Ovary (tissue), 9 donors: Measurements from ENCODE around the gene KCNIP4. TPM values are rescaled to one million over a fixed set of nuclear protein-coding genes. Genes with fewer than 3 reads are reported as not detected.

Source experiments
- DNase-seq, 5 donors: peaks; one replicate each; pipeline ENCODE4 v3.0.0-alpha.2; 2019 to 2020
- H3K27ac ChIP-seq, 2 donors: fragments of 200-600 bp; one replicate each; pipeline versions ENCODE4 v1.5.1 to v1.8.0; 2019 to 2022
- H3K27me3 ChIP-seq: fragments of 200-600 bp; one replicate; pipeline ENCODE4 v1.8.0; 2022
- H3K36me3 ChIP-seq: fragments of 200-600 bp; sonication (generic); one replicate; pipeline ENCODE4 v1.5.1; 2019
- H3K4me1 ChIP-seq: one replicate; pipeline ENCODE4 v1.8.1; 2013; ENCODE audit warnings: mild to moderate bottlenecking, moderate library complexity; ENCODE audit not compliant: insufficient read depth
- H3K4me3 ChIP-seq: fragments of 200-600 bp; sonication (generic); one replicate; pipeline ENCODE4 v1.5.1; 2017
- H3K9me3 ChIP-seq, 2 donors: fragments of 200-600 bp in 1 of 2; sonication (generic) in 1 of 2; one replicate each; pipeline versions ENCODE4 v1.5.1 to v1.8.1; 2013 to 2019; ENCODE audit warnings: mild to moderate bottlenecking in 1 of 2, moderate library complexity in 1 of 2
- CTCF ChIP-seq, 3 donors: fragments of 450-650 bp in 2 of 3; fragments of 200-600 bp in 1 of 3; IDR thresholded peaks; one replicate each; pipeline versions ENCODE4 v1.5.1 to v1.8.0; 2016 to 2022; ENCODE audit warnings: antibody characterized with exemption in 3 of 3, mild to moderate bottlenecking in 1 of 3
- EP300 ChIP-seq: sonication (generic); formaldehyde crosslinking; IDR thresholded peaks from one replicate; pipeline ENCODE4 v1.6.1; 2017; ENCODE audit warnings: antibody characterized with exemption
- POLR2A ChIP-seq: fragments of 450-650 bp; IDR thresholded peaks from one replicate; pipeline ENCODE4 v1.6.1; 2017; ENCODE audit warnings: antibody characterized with exemption, mild to moderate bottlenecking, moderate library complexity
- WGBS, 3 donors: extraction: QIAGEN DNeasy Blood & Tissue Kit in 1 of 3; methylation state at CpG; one replicate each; pipeline versions ENCODE4 v1.1.5 to v1.1.7; 2013 to 2017; 5-methylcytosine and 5-hydroxymethylcytosine counted together
- intact Hi-C, 4 donors: fragments of 100-400 bp; cut with DNase I; formaldehyde crosslinking; loops; one replicate each; pipeline versions ENCODE4 v1.11.0 to v1.15.1; 2022 to 2023
- polyA plus RNA-seq, 2 donors: library from polyadenylated mRNA; stranded (reverse); fragments of 200-250 nt in 1 of 2; fragments of 350-450 nt in 1 of 2; fragmentation: Illumina TruSeq in 1 of 2; extraction: RNeasy Lipid Tissue Mini Kit (QIAGEN cat#74804) in 1 of 2; gene quantifications; one replicate each; pipeline ENCODE4 v1.2.3, GENCODE V29; 2013 to 2014
- total RNA-seq, 7 donors: library from RNA; depleted of rRNA in 2 of 7; stranded (reverse); fragments of >200 nt in 2 of 7; fragmentation: NEBNext Ultra II Directional in 3 of 7; extraction: Animal tissue kit (Norgen Biotek cat#: 25700) in 3 of 7; gene quantifications; one replicate each; pipeline versions ENCODE4 v1.1.0 to v1.2.4, GENCODE V29; 2016 to 2023
- donor health status: DM: no; HTN: no; CAD: no; lungs with moderate emphysema.
- donor health status: DM: no; HTN: no; CAD: no.
- donor health status: Bipolar disorder and iron deficiency.
- donor health status: DM: yes; HTN: yes; CAD: no.
- donor health status: DM: no; HTN: no; CAD: no.
- donor health status: DM: yes; HTN: yes; CAD: no.

KCNIP4 gene
- total and polyA plus RNA-seq, 9 donors, result 0.11 to 3.9 (median 0.93) TPM; not detected in 1

GRCh38 chr4:21032089-21032645 lies 916.4 kb downstream of the KCNIP4 start:
- Histone ChIP-seq H3K27me3 (no peaks in the 10 kb centered on the region), H3K4me3 (no peak overlapping the region), H3K9me3 (no peaks in the 10 kb centered on the region), H3K4me1 (no peaks in the 10 kb centered on the region), H3K36me3 (no peaks in the 10 kb centered on the region), H3K27ac (no peak overlapping the region)
- intact Hi-C loops, result no loop called here
- DNase-seq, result no peak
- TF ChIP-seq POLR2A (no peak), CTCF (IDR thresholded peaks at IDR 0.05) (no peak), EP300 (no peak)
- WGBS, 3 donors, result 89 to 95% (median 89%) methylated on average over 3 of the region's 3 CpGs

GRCh38 chr4:21018817-21019216 lies 929.8 kb downstream of the KCNIP4 start:
- TF ChIP-seq POLR2A (no peak), CTCF (IDR thresholded peaks at IDR 0.05) (no peak), EP300 (no peak)
- intact Hi-C loops, result no loop called here
- Histone ChIP-seq H3K27me3 (no peaks in the 10 kb centered on the region), H3K4me3 (no peak overlapping the region), H3K9me3 (no peaks in the 10 kb centered on the region), H3K27ac (no peak overlapping the region), H3K4me1 (no peaks in the 10 kb centered on the region), H3K36me3 (no peaks in the 10 kb centered on the region)
- DNase-seq, result no peak
- 62 to 79% (median 65%) methylated on average over 2 of the region's 2 CpGs for WGBS, 3 donors

- DNase-seq, result no peak
- H3K4me3 ChIP-seq, result no peak overlapping the region
- TF ChIP-seq CTCF (IDR thresholded peaks at IDR 0.05), result no peak
- no peak for TF ChIP-seq POLR2A
- no peak for TF ChIP-seq EP300
- no peaks in the 10 kb centered on the region for H3K36me3 ChIP-seq
- H3K27ac ChIP-seq, result no peak overlapping the region
- H3K4me1 ChIP-seq, result no peaks in the 10 kb centered on the region
- 91 to 96% (median 94%) methylated on average over 1 of the region's 1 CpG for WGBS, 3 donors
- intact Hi-C loops, result no loop called here
- H3K27me3 ChIP-seq, result no peaks in the 10 kb centered on the region
- H3K9me3 ChIP-seq, result no peaks in the 10 kb centered on the region
Measured at GRCh38 chr4:21013501-21013900, 935.1 kb downstream of the KCNIP4 start.

- no peaks in the 10 kb centered on the region for H3K4me1 ChIP-seq
- DNase-seq, result no peak
- H3K36me3 ChIP-seq, result no peaks in the 10 kb centered on the region
- 59 to 74% (median 71%) methylated on average over 3 of the region's 3 CpGs for WGBS, 3 donors
- no peak overlapping the region for H3K27ac ChIP-seq
- intact Hi-C loops, result no loop called here
- TF ChIP-seq EP300 (no peak), POLR2A (no peak), CTCF (IDR thresholded peaks at IDR 0.05) (no peak)
- no peak overlapping the region for H3K4me3 ChIP-seq
- no peaks in the 10 kb centered on the region for H3K9me3 ChIP-seq
- no peaks in the 10 kb centered on the region for H3K27me3 ChIP-seq
Measured at GRCh38 chr4:21012851-21013331, 935.7 kb downstream of the KCNIP4 start.
